ENCODE measurements around the gene KRT6C.

Gene KRT6C

DNA sequence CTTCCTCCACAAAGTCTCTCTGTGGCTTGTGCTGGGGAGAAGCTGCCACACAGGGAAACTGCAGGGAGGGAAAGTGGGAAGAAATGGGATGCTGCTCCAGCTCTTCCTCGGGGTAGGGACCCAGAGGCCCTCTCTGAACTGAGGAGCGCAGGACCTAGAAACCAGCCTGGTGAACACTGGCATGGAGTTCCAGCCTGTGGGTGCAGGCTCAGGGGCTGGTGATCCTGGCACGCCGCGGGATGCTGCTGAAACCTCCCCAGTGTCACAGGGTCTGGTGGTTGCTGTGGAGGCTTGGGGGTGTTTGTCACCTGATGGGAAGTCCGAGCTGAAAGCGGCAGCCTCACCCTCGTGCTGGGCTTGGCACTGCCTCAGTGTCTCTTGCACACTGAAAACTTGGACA, 34.2 kb downstream of the KRT6C start:
- POLR2A ChIA-PET: no interaction called here
- CTCF ChIA-PET: interaction anchor here (0.6 to 1.0 kb wide), 2 partner anchors 29 to 68 kb away, joined by 3 read pairs; no protein-coding TSS in a partner anchor

DNA sequence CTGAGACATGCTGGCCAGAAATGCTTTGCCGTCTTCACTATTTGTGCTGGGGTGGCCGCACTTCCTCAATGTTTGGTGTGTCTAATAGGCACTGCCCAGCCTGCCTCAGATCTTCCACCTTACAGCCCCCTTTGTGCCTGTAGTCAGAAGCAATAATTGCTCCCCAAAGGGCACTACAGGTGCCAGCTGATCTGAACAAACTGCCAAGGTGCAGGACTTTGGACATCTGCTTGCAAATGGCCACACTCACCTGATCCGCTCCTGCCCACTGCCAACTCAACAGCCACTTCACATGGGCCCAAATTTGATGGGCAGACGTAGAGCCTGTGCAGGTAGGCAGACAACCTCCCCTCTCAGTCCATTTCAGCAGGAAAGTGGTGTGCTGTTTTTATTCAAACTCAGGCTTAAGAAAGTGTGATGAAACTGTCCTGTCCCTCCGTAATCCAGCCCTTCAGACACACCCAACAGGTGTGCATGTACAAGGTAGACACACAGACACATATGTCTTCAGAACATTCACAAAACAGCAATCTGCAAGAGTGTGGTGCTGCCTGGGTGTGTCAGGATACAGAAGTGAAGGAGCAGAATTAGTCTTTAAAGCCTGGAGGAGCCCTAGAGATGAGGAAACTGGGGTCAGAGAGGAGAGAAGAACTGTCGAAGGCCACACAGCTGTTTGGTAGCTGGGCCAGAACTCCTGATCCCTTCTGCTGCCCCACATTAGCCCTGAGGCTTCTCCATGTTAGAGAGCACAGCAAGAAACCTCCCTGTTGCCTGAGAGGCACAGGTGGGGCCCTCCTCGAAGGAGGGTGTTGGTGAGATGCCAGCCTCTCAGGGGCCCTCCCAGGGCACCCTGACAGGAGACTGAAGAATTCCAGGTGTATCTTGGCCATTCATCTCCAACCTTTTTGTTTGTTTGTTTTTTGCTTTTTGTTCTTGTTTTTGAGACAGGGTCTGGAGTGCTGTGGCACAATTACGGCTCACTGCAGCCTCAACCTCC, 35.0 kb downstream of the KRT6C start:
- H3K4me3 ChIP-seq (ENCODE audit: low read depth, low read length): no peak overlapping the region
- CTCF ChIA-PET: interaction anchor here (0.6 to 1.0 kb wide), 3 partner anchors 30 to 282 kb away, joined by 3 to 4 read pairs (median 3); no protein-coding TSS in a partner anchor
- H3K9me3 ChIP-seq (ENCODE audit: control insufficient read depth, insufficient read depth, low read depth, low read length): no peaks in the 10 kb centered on the region
- POLR2A ChIA-PET: no interaction called here
- no peaks in the 10 kb centered on the region for H3K4me1 ChIP-seq (ENCODE audit: control insufficient read depth, insufficient read depth, low read length)
- H3K36me3 ChIP-seq (ENCODE audit: control insufficient read depth in 2 of 2, insufficient read depth in 1 of 2, low read length in 2 of 2): no peaks in the 10 kb centered on the region
- H3K27ac ChIP-seq (ENCODE audit: extremely low read depth, low read depth, low read length): no peak overlapping the region
- TF ChIP-seq, protein P1, sequence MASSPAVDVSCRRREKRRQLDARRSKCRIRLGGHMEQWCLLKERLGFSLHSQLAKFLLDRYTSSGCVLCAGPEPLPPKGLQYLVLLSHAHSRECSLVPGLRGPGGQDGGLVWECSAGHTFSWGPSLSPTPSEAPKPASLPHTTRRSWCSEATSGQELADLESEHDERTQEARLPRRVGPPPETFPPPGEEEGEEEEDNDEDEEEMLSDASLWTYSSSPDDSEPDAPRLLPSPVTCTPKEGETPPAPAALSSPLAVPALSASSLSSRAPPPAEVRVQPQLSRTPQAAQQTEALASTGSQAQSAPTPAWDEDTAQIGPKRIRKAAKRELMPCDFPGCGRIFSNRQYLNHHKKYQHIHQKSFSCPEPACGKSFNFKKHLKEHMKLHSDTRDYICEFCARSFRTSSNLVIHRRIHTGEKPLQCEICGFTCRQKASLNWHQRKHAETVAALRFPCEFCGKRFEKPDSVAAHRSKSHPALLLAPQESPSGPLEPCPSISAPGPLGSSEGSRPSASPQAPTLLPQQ (tag by site-specific recombination; IDR thresholded peaks at IDR 0.05): peak; percentile 71
- TF ChIP-seq SCRT2 (tag by site-specific recombination; IDR thresholded peaks at IDR 0.05) (peak; percentile 49), GLIS1 (tag by site-specific recombination; IDR thresholded peaks at IDR 0.05) (peak; percentile 76), RBAK (tag by site-specific recombination; IDR thresholded peaks at IDR 0.05) (no peak)

More for the DNA sequence above, 34.2 kb downstream of the KRT6C start:
- Histone ChIP-seq H3K4me1 (ENCODE audit: control insufficient read depth, insufficient read depth, low read length) (no peaks in the 10 kb centered on the region), H3K27ac (ENCODE audit: extremely low read depth, low read depth, low read length) (no peak overlapping the region), H3K9me3 (ENCODE audit: control insufficient read depth, insufficient read depth, low read depth, low read length) (no peaks in the 10 kb centered on the region), H3K36me3 (ENCODE audit: control insufficient read depth in 2 of 2, insufficient read depth in 1 of 2, low read length in 2 of 2) (no peaks in the 10 kb centered on the region), H3K4me3 (ENCODE audit: low read depth, low read length) (no peak overlapping the region)
- TF ChIP-seq, protein P2, sequence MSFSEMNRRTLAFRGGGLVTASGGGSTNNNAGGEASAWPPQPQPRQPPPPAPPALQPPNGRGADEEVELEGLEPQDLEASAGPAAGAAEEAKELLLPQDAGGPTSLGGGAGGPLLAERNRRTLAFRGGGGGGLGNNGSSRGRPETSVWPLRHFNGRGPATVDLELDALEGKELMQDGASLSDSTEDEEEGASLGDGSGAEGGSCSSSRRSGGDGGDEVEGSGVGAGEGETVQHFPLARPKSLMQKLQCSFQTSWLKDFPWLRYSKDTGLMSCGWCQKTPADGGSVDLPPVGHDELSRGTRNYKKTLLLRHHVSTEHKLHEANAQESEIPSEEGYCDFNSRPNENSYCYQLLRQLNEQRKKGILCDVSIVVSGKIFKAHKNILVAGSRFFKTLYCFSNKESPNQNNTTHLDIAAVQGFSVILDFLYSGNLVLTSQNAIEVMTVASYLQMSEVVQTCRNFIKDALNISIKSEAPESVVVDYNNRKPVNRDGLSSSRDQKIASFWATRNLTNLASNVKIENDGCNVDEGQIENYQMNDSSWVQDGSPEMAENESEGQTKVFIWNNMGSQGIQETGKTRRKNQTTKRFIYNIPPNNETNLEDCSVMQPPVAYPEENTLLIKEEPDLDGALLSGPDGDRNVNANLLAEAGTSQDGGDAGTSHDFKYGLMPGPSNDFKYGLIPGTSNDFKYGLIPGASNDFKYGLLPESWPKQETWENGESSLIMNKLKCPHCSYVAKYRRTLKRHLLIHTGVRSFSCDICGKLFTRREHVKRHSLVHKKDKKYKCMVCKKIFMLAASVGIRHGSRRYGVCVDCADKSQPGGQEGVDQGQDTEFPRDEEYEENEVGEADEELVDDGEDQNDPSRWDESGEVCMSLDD (tag by site-specific recombination; IDR thresholded peaks at IDR 0.05): no peak
- TF ChIP-seq ZSCAN23 (tag by site-specific recombination; IDR thresholded peaks at IDR 0.05): no peak
- TF ChIP-seq ZNF621 (tag by site-specific recombination; IDR thresholded peaks at IDR 0.05): no peak
- TF ChIP-seq ZNF155 (tag by site-specific recombination; IDR thresholded peaks at IDR 0.05): no peak
- TF ChIP-seq, protein P3, sequence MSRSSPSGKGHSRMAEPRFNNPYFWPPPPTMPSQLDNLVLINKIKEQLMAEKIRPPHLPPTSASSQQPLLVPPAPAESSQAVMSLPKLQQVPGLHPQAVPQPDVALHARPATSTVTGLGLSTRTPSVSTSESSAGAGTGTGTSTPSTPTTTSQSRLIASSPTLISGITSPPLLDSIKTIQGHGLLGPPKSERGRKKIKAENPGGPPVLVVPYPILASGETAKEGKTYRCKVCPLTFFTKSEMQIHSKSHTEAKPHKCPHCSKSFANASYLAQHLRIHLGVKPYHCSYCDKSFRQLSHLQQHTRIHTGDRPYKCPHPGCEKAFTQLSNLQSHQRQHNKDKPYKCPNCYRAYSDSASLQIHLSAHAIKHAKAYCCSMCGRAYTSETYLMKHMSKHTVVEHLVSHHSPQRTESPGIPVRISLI (tag by site-specific recombination; IDR thresholded peaks at IDR 0.05): no peak
- TF ChIP-seq, protein P4, sequence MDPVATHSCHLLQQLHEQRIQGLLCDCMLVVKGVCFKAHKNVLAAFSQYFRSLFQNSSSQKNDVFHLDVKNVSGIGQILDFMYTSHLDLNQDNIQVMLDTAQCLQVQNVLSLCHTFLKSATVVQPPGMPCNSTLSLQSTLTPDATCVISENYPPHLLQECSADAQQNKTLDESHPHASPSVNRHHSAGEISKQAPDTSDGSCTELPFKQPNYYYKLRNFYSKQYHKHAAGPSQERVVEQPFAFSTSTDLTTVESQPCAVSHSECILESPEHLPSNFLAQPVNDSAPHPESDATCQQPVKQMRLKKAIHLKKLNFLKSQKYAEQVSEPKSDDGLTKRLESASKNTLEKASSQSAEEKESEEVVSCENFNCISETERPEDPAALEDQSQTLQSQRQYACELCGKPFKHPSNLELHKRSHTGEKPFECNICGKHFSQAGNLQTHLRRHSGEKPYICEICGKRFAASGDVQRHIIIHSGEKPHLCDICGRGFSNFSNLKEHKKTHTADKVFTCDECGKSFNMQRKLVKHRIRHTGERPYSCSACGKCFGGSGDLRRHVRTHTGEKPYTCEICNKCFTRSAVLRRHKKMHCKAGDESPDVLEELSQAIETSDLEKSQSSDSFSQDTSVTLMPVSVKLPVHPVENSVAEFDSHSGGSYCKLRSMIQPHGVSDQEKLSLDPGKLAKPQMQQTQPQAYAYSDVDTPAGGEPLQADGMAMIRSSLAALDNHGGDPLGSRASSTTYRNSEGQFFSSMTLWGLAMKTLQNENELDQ (tag by site-specific recombination; IDR thresholded peaks at IDR 0.05; ENCODE audit: low read depth): no peak

DNA sequence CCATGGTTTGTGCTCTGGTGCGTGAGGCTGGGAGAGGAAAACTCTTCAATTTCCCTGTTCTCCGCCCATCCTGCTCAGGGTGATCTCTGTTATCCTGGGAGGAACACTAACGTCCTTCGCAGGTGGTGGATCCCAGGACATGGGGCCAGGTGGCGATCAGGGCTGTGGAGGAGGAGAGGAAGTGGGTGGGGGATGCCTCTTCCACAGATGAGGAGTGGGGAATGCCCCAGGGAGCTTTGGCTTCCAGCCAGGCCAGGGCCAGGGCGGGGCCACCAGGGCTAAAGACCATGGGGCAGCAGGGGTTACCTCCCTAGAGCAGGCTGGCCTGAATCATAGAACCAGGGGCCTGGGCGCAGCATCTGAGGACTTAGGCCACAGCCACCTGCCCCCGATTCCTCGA, 36.1 kb downstream of the KRT6C start:
- no peaks in the 10 kb centered on the region for H3K36me3 ChIP-seq (ENCODE audit: control insufficient read depth in 2 of 2, insufficient read depth in 1 of 2, low read length in 2 of 2)
- no peaks in the 10 kb centered on the region for H3K4me1 ChIP-seq (ENCODE audit: control insufficient read depth, insufficient read depth, low read length)
- ChIA-PET POLR2A (no interaction called here), CTCF (no interaction called here)
- H3K27ac ChIP-seq (ENCODE audit: extremely low read depth, low read depth, low read length): no peak overlapping the region
- TF ChIP-seq ZNF660 (tag by site-specific recombination; IDR thresholded peaks at IDR 0.05): no peak
- peak; percentile 29; the same call in 1 of the 2 replicates for TF ChIP-seq ZFHX2 (tag by site-specific recombination; conservative IDR thresholded peaks at IDR 0.05)
- no peaks in the 10 kb centered on the region for H3K9me3 ChIP-seq (ENCODE audit: control insufficient read depth, insufficient read depth, low read depth, low read length)
- no peak overlapping the region for H3K4me3 ChIP-seq (ENCODE audit: low read depth, low read length)

All from HEK293 (cell line).